Measurements from ENCODE around the gene ABCD1. TPM values are rescaled to one million over a fixed set of nuclear protein-coding genes. Genes with fewer than 3 reads are reported as not detected.
A peak's percentile ranks its signal among the peaks of the same experiment; 100 is the strongest.

Gene ABCD1
- polyA plus RNA-seq, 1 donor from 2014 or later: 3.6 TPM

GRCh38 chrX:153688506-153688905, 36.1 kb upstream of the ABCD1 start:
- no peak for TF ChIP-seq EP300 (conservative IDR thresholded peaks at IDR 0.05; ENCODE audit: poor library complexity, severe bottlenecking)
- TF ChIP-seq EZH2 (IDR thresholded peaks at IDR 0.05; ENCODE audit: borderline replicate concordance, insufficient read depth, low read length, poor library complexity, severe bottlenecking): no peak
- no peak for TF ChIP-seq CTCF (IDR thresholded peaks at IDR 0.05; ENCODE audit: poor library complexity, severe bottlenecking)
- TF ChIP-seq, protein P1, sequence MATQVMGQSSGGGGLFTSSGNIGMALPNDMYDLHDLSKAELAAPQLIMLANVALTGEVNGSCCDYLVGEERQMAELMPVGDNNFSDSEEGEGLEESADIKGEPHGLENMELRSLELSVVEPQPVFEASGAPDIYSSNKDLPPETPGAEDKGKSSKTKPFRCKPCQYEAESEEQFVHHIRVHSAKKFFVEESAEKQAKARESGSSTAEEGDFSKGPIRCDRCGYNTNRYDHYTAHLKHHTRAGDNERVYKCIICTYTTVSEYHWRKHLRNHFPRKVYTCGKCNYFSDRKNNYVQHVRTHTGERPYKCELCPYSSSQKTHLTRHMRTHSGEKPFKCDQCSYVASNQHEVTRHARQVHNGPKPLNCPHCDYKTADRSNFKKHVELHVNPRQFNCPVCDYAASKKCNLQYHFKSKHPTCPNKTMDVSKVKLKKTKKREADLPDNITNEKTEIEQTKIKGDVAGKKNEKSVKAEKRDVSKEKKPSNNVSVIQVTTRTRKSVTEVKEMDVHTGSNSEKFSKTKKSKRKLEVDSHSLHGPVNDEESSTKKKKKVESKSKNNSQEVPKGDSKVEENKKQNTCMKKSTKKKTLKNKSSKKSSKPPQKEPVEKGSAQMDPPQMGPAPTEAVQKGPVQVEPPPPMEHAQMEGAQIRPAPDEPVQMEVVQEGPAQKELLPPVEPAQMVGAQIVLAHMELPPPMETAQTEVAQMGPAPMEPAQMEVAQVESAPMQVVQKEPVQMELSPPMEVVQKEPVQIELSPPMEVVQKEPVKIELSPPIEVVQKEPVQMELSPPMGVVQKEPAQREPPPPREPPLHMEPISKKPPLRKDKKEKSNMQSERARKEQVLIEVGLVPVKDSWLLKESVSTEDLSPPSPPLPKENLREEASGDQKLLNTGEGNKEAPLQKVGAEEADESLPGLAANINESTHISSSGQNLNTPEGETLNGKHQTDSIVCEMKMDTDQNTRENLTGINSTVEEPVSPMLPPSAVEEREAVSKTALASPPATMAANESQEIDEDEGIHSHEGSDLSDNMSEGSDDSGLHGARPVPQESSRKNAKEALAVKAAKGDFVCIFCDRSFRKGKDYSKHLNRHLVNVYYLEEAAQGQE (IDR thresholded peaks at IDR 0.05; ENCODE audit: borderline replicate concordance): no peak
- no peak for TF ChIP-seq SMC3 (conservative IDR thresholded peaks at IDR 0.05; ENCODE audit: poor library complexity)
- no peak for TF ChIP-seq POLR2AphosphoS5 (IDR thresholded peaks at IDR 0.05)
- TF ChIP-seq RAD21 (conservative IDR thresholded peaks at IDR 0.05): no peak
- TF ChIP-seq MXI1 (conservative IDR thresholded peaks at IDR 0.05; ENCODE audit: poor library complexity, severe bottlenecking): no peak

DNA sequence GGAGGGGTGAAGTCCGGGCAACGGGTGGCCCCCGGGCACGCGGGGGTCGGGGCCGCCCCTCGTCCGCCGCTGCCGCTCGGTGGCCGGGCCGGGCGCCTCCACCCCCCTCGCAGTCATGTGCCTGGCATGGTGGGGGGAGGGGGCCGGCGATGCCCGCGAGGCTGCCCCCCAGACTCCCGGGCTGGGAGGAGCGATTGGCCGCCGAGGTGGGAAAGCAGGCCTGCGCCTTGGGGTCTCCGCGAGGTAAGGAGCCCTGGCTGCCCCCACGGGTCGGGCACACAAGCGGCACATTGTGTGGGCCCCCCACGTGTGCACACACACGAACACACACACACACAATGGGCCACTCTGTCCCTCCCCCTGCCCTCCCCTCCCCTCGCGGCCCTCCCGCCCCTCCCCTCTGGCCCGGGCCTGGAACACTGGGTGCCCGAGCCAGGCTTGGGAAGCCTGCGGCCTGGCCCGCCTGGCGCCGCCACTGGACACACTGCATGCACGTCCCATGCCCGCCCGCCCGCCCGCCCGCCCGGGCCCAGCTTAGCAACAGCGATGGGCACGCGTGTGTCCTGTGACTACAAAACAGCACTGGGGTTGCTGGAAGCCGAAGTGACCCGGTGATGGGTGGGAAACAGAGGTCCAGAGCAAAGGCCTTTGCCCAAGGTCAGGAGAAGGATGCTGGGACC, 35.6 kb upstream of the ABCD1 start:
- no peak overlapping the region for H3K4me2 ChIP-seq (ENCODE audit: low read length)
- H3K27me3 ChIP-seq (ENCODE audit: insufficient read depth, low read depth, low read length): no peaks in the 10 kb centered on the region
- no peaks in the 10 kb centered on the region for H3K9me3 ChIP-seq (ENCODE audit: low read length)
- no peak for TF ChIP-seq RAD21 (conservative IDR thresholded peaks at IDR 0.05)
- peaks cover 9% of the 10 kb centered on the region for H3K79me2 ChIP-seq (replicated peaks; ENCODE audit: insufficient read depth, low read length)
- H3K9ac ChIP-seq (ENCODE audit: low read length): peak overlapping the region; percentile 60
- no peak overlapping the region for H3K27ac ChIP-seq (ENCODE audit: low read length)
- H3F3A ChIP-seq (ENCODE audit: insufficient read depth, low read length, poor library complexity, severe bottlenecking): no peaks in the 10 kb centered on the region
- H3K36me3 ChIP-seq (ENCODE audit: insufficient read depth, low read length): no peaks in the 10 kb centered on the region
- H2AFZ ChIP-seq (ENCODE audit: low read depth, low read length): no peak overlapping the region
- no peaks in the 10 kb centered on the region for H3K9me2 ChIP-seq (ENCODE audit: insufficient read depth, low read length)
- H3K4me3 ChIP-seq (ENCODE audit: low read length): peak overlapping the region; percentile 65
- peaks cover 4% of the 10 kb centered on the region for H4K20me1 ChIP-seq (ENCODE audit: insufficient read depth)

More at GRCh38 chrX:153688506-153688905, 36.1 kb upstream of the ABCD1 start:
- Histone ChIP-seq H3K27me3 (ENCODE audit: insufficient read depth, low read depth, low read length) (no peaks in the 10 kb centered on the region), H3K36me3 (ENCODE audit: insufficient read depth, low read length) (no peaks in the 10 kb centered on the region), H3K9me2 (ENCODE audit: insufficient read depth, low read length) (no peaks in the 10 kb centered on the region), H3F3A (ENCODE audit: insufficient read depth, low read length, poor library complexity, severe bottlenecking) (no peaks in the 10 kb centered on the region), H3K4me3 (ENCODE audit: low read length) (peak overlapping the region; percentile 65), H3K4me2 (ENCODE audit: low read length) (no peak overlapping the region), H3K79me2 (replicated peaks; ENCODE audit: insufficient read depth, low read length) (peaks cover 9% of the 10 kb centered on the region), H4K20me1 (ENCODE audit: insufficient read depth) (peaks cover 4% of the 10 kb centered on the region), H3K9ac (ENCODE audit: low read length) (peak overlapping the region; percentile 60), H2AFZ (ENCODE audit: low read depth, low read length) (no peak overlapping the region), H3K27ac (ENCODE audit: low read length) (no peak overlapping the region), H3K9me3 (ENCODE audit: low read length) (no peaks in the 10 kb centered on the region)

Data from neural cell (in vitro differentiated cells).